ENCODE results near the gene LILRB5. TPM values are rescaled to one million over a fixed set of nuclear protein-coding genes. Genes with fewer than 3 reads are reported as not detected.
A peak's percentile ranks its signal among the peaks of the same experiment; 100 is the strongest.

The LILRB5 gene
- total and polyA plus RNA-seq, 8 donors = 0.23 to 3.1 (median 1.1) TPM

- Histone ChIP-seq H3K9me3 (no peaks in the 10 kb centered on the region), H3K4me1 (peaks cover 27 to 82% (median 61%) of the 10 kb centered on the region in 3 donors), H3K27me3 (no peaks in the 10 kb centered on the region), H3K4me3 (peak overlapping the region in 1 of 4 donors; percentile 87), H3K27ac (peak overlapping the region in 3 of 4 donors; percentile 4 to 94 (median 9)), H3K36me3 (peaks cover 7 to 44% (median 38%) of the 10 kb centered on the region in 3 donors)
- 80 to 83% methylated on average over 4 of the region's 4 CpGs for WGBS, 2 donors
- TF ChIP-seq CTCF (IDR thresholded peaks at IDR 0.05) = no peak
- DNase-seq (no peak), FAIRE-seq (no peak), ATAC-seq (no peak)
- intact Hi-C loops (cut with DNase I) = no loop called here
Observed at GRCh38 chr19:54204767-54205468, 52.2 kb downstream of the LILRB5 start.

GRCh38 chr19:54203151-54203611 is 53.9 kb downstream of the LILRB5 start:
- no peaks in the 10 kb centered on the region for H3K9me3 ChIP-seq
- H3K4me3 ChIP-seq = peak overlapping the region in 3 of 4 donors; percentile 9 to 87 (median 56)
- intact Hi-C loops (cut with DNase I) = no loop called here
- peaks cover 7 to 43% (median 38%) of the 10 kb centered on the region in 3 donors for H3K36me3 ChIP-seq
- FAIRE-seq (no peak), DNase-seq (peak in 4 of 6 donors; percentile 57 to 71 (median 62)), ATAC-seq (peak in 3 of 4 donors; percentile 19 to 25 (median 24))
- peaks cover 18 to 65% (median 44%) of the 10 kb centered on the region in 3 donors for H3K4me1 ChIP-seq
- H3K27ac ChIP-seq = peak overlapping the region in 2 of 4 donors; percentile 93 to 97
- no peaks in the 10 kb centered on the region for H3K27me3 ChIP-seq
- WGBS, 2 donors = 9 to 14% methylated on average over 9 of the region's 9 CpGs
- TF ChIP-seq CTCF (IDR thresholded peaks at IDR 0.05) = no peak

- ATAC-seq = no peak
- no peaks in the 10 kb centered on the region for H3K9me3 ChIP-seq
- H3K27me3 ChIP-seq = no peaks in the 10 kb centered on the region
- H3K4me1 ChIP-seq = peaks cover 18 to 53% (median 37%) of the 10 kb centered on the region in 3 donors
- peak overlapping the region; percentile 55 to 87 (median 62) for H3K4me3 ChIP-seq
- TF ChIP-seq CTCF (IDR thresholded peaks at IDR 0.05) = no peak
- H3K27ac ChIP-seq = peak overlapping the region in 2 of 4 donors; percentile 93 to 97
- peak in 1 of 6 donors; percentile 45 for DNase-seq
- no peak for FAIRE-seq
- intact Hi-C loops (cut with DNase I) = no loop called here
- 41 to 67% methylated on average over 13 of the region's 13 CpGs for WGBS, 2 donors
- H3K36me3 ChIP-seq = peaks cover 5 to 33% (median 26%) of the 10 kb centered on the region in 3 donors
Observed at GRCh38 chr19:54201980-54202379, 55.1 kb downstream of the LILRB5 start.

- Histone ChIP-seq H3K4me3 (peak overlapping the region; percentile 55 to 87 (median 62)), H3K36me3 (peaks cover 4 to 25% (median 19%) of the 10 kb centered on the region in 3 donors), H3K9me3 (no peaks in the 10 kb centered on the region), H3K27me3 (no peaks in the 10 kb centered on the region), H3K4me1 (peaks cover 18 to 45% (median 37%) of the 10 kb centered on the region in 3 donors), H3K27ac (peak overlapping the region; percentile 82 to 97 (median 89))
- peak in 1 of 6 donors; percentile 51 for DNase-seq
- no peak for FAIRE-seq
- TF ChIP-seq CTCF (IDR thresholded peaks at IDR 0.05) = no peak
- intact Hi-C loops (cut with DNase I) = no loop called here
- ATAC-seq = peak in 3 of 4 donors; percentile 0
- 1% methylated on average over 28 of the region's 28 CpGs for WGBS, 2 donors
Observed at GRCh38 chr19:54201172-54201701, 55.8 kb downstream of the LILRB5 start.

Small RNA genes within 50 kb of the gene (microRNA-seq; reads per million reads assigned to microRNA genes)
- gene MIR4752 = 0 reads per million in 2 donors

Other genes starting within 250 kb of the LILRB5 start
- not detected for gene VSTM1, start 193.4 kb downstream of the LILRB5 start, total RNA-seq
- gene VSTM1, start 193.4 kb downstream of the LILRB5 start, polyA plus RNA-seq = not detected
- not detected for gene TARM1, start 175.9 kb downstream of the LILRB5 start, total RNA-seq
- gene TARM1, start 175.9 kb downstream of the LILRB5 start, polyA plus RNA-seq = not detected
- gene OSCAR, start 156.5 kb downstream of the LILRB5 start, total RNA-seq = 1 to 10 TPM in 2 of 6 donors, under 1 TPM in 3, not detected in 1; 0.41 to 3.2 (median 0.84) TPM
- gene OSCAR, start 156.5 kb downstream of the LILRB5 start, polyA plus RNA-seq = 1 to 10 TPM; 1.0 to 1.1 TPM
- 10 to 100 TPM; 27.7 to 52.1 (median 45.1) TPM for gene NDUFA3, start 154.4 kb downstream of the LILRB5 start, total RNA-seq
- gene NDUFA3, start 154.4 kb downstream of the LILRB5 start, polyA plus RNA-seq = 100 to 1,000 TPM; 107 to 166 TPM
- gene TFPT, start 141.6 kb downstream of the LILRB5 start, total RNA-seq = 1 to 10 TPM; 3.8 to 8.8 (median 5.0) TPM
- 10 to 100 TPM; 16.1 to 16.6 TPM for gene TFPT, start 141.6 kb downstream of the LILRB5 start, polyA plus RNA-seq
- gene PRPF31, start 141.5 kb downstream of the LILRB5 start, total RNA-seq = 10 to 100 TPM; 14.4 to 27.2 (median 19.5) TPM
- gene PRPF31, start 141.5 kb downstream of the LILRB5 start, polyA plus RNA-seq = 10 to 100 TPM; 45.0 to 47.1 TPM
- 10 to 100 TPM; 16.8 to 28.5 (median 21.3) TPM for gene CNOT3, start 119.5 kb downstream of the LILRB5 start, total RNA-seq
- gene CNOT3, start 119.5 kb downstream of the LILRB5 start, polyA plus RNA-seq = 10 to 100 TPM; 39.0 to 40.0 TPM
- gene LENG1, start 97.6 kb downstream of the LILRB5 start, total RNA-seq = 1 to 10 TPM; 2.1 to 5.1 (median 4.4) TPM
- gene LENG1, start 97.6 kb downstream of the LILRB5 start, polyA plus RNA-seq = 1 to 10 TPM; 9.6 to 9.7 TPM
- gene TMC4, start 84.1 kb downstream of the LILRB5 start, total RNA-seq = 10 to 100 TPM; 51.8 to 66.5 (median 56.2) TPM
- 10 to 100 TPM; 80.0 to 88.9 TPM for gene TMC4, start 84.1 kb downstream of the LILRB5 start, polyA plus RNA-seq
- 10 to 100 TPM; 18.8 to 47.2 (median 27.3) TPM for gene MBOAT7, start 67.7 kb downstream of the LILRB5 start, total RNA-seq
- 10 to 100 TPM; 32.6 to 34.7 TPM for gene MBOAT7, start 67.7 kb downstream of the LILRB5 start, polyA plus RNA-seq
- 10 to 100 TPM; 16.8 to 24.7 (median 19.4) TPM for gene TSEN34, start 66.0 kb downstream of the LILRB5 start, total RNA-seq
- gene TSEN34, start 66.0 kb downstream of the LILRB5 start, polyA plus RNA-seq = 10 to 100 TPM; 19.5 to 33.3 TPM
- gene RPS9, start 56.4 kb downstream of the LILRB5 start, total RNA-seq = 1,000 to 10,000 TPM in 4 of 6 donors, 100 to 1,000 TPM in 2; 815 to 1,921 (median 1,191) TPM
- gene RPS9, start 56.4 kb downstream of the LILRB5 start, polyA plus RNA-seq = 1,000 to 10,000 TPM; 2,302 to 2,340 TPM
- 1 to 10 TPM in 3 of 6 donors, under 1 TPM in 3; 0.47 to 5.6 (median 1.6) TPM for gene LILRB3, start 34.3 kb downstream of the LILRB5 start, total RNA-seq
- gene LILRB3, start 34.3 kb downstream of the LILRB5 start, polyA plus RNA-seq = 1 to 10 TPM; 1.3 to 2.4 TPM
- 1 to 10 TPM in 2 of 6 donors, under 1 TPM in 4; 0.20 to 2.4 (median 0.62) TPM for gene LILRA6, start 14.5 kb downstream of the LILRB5 start, total RNA-seq
- under 1 TPM; 0.31 to 0.38 TPM for gene LILRA6, start 14.5 kb downstream of the LILRB5 start, polyA plus RNA-seq
- gene LILRB2, start 23.8 kb upstream of the LILRB5 start, total RNA-seq = 1 to 10 TPM in 3 of 6 donors, under 1 TPM in 3; 0.19 to 3.9 (median 1.2) TPM
- 1 to 10 TPM; 1.4 to 1.6 TPM for gene LILRB2, start 23.8 kb upstream of the LILRB5 start, polyA plus RNA-seq
- gene LILRA5, start 55.9 kb upstream of the LILRB5 start, total RNA-seq = 1 to 10 TPM in 2 of 6 donors, under 1 TPM in 4; 0.20 to 1.7 (median 0.51) TPM
- 1 to 10 TPM in 1 of 2 donors, under 1 TPM in 1; 0.34 to 1.1 TPM for gene LILRA5, start 55.9 kb upstream of the LILRB5 start, polyA plus RNA-seq
- 1 to 10 TPM in 1 of 6 donors, under 1 TPM in 1, not detected in 4; 0.24 to 2.4 TPM for gene LILRA4, start 81.9 kb upstream of the LILRB5 start, total RNA-seq
- gene LILRA4, start 81.9 kb upstream of the LILRB5 start, polyA plus RNA-seq = not detected
- gene LAIR1, start 107.7 kb upstream of the LILRB5 start, total RNA-seq = 10 to 100 TPM in 2 of 6 donors, 1 to 10 TPM in 3, under 1 TPM in 1; 0.69 to 33.1 (median 4.8) TPM
- 1 to 10 TPM; 1.7 to 3.1 TPM for gene LAIR1, start 107.7 kb upstream of the LILRB5 start, polyA plus RNA-seq
- gene TTYH1, start 158.2 kb upstream of the LILRB5 start, total RNA-seq = 10 to 100 TPM; 20.8 to 38.1 (median 24.6) TPM
- gene TTYH1, start 158.2 kb upstream of the LILRB5 start, polyA plus RNA-seq = 10 to 100 TPM; 40.0 to 78.0 TPM
- gene LENG8, start 191.9 kb upstream of the LILRB5 start, total RNA-seq = 100 to 1,000 TPM in 4 of 6 donors, 10 to 100 TPM in 2; 64.8 to 173 (median 129) TPM
- gene LENG8, start 191.9 kb upstream of the LILRB5 start, polyA plus RNA-seq = 100 to 1,000 TPM; 313 to 657 TPM
- 10 to 100 TPM in 5 of 6 donors, 1 to 10 TPM in 1; 8.6 to 23.4 (median 16.9) TPM for gene LENG9, start 206.5 kb upstream of the LILRB5 start, total RNA-seq
- gene LENG9, start 206.5 kb upstream of the LILRB5 start, polyA plus RNA-seq = 10 to 100 TPM in 1 of 2 donors, 1 to 10 TPM in 1; 4.2 to 12.1 TPM
- 10 to 100 TPM in 4 of 6 donors, 1 to 10 TPM in 2; 8.2 to 48.0 (median 20.4) TPM for gene CDC42EP5, start 216.0 kb upstream of the LILRB5 start, total RNA-seq
- 10 to 100 TPM in 1 of 2 donors, 1 to 10 TPM in 1; 7.5 to 15.1 TPM for gene CDC42EP5, start 216.0 kb upstream of the LILRB5 start, polyA plus RNA-seq
- gene LAIR2, start 245.6 kb upstream of the LILRB5 start, total RNA-seq = not detected
- gene LAIR2, start 245.6 kb upstream of the LILRB5 start, polyA plus RNA-seq = not detected